GM12878 (cell line): ENCODE data around the gene LAP3. TPM values are rescaled to one million over a fixed set of nuclear protein-coding genes. Genes with fewer than 3 reads are reported as not detected.

ENCODE experiments used
- ATF7 ChIP-seq: fragments of 450-650 bp; IDR thresholded peaks from 2 replicates; pipeline ENCODE4 v1.6.1; 2016; ENCODE audit warnings: low read depth, mild to moderate bottlenecking
- BHLHE40 ChIP-seq, 2 experiments: fragments of 450-650 bp in 1 of 2; IDR thresholded peaks; 2 replicates each; pipeline ENCODE4 v1.6.1; 2011 to 2017; ENCODE audit warnings: low read depth in 2 of 2, borderline replicate concordance in 1 of 2, improper control_type of control experiment in 1 of 2, low read length in 1 of 2, mild to moderate bottlenecking in 1 of 2
- BMI1 ChIP-seq: fragments of 450-650 bp; IDR thresholded peaks from 2 replicates; pipeline ENCODE4 v1.6.1; 2016; ENCODE audit warnings: mild to moderate bottlenecking, moderate library complexity, borderline replicate concordance
- BRCA1 ChIP-seq: IDR thresholded peaks from 2 replicates; pipeline ENCODE4 v1.6.1; 2011; ENCODE audit warnings: low read depth, low read length, improper control_type of control experiment
- CHD2 ChIP-seq: IDR thresholded peaks from 2 replicates; pipeline ENCODE4 v1.6.1; 2011; ENCODE audit warnings: low read depth, low read length, improper control_type of control experiment, borderline replicate concordance
- EP300 ChIP-seq, 2 experiments: fragments of 150-350 bp in 1 of 2; IDR thresholded peaks; 2 replicates each; pipeline ENCODE4 v1.6.1; 2011 to 2012; ENCODE audit warnings: low read depth in 2 of 2, low read length in 2 of 2, borderline replicate concordance in 1 of 2, improper control_type of control experiment in 1 of 2, inconsistent platforms in 1 of 2; ENCODE audit not compliant: control insufficient read depth in 1 of 2
- ESRRA ChIP-seq: IDR thresholded peaks from 2 replicates; pipeline ENCODE4 v1.6.1; 2012; ENCODE audit warnings: mild to moderate bottlenecking, low read length, improper control_type of control experiment
- IRF4 ChIP-seq: IDR thresholded peaks from 2 replicates; pipeline ENCODE4 v1.6.1; 2011; ENCODE audit warnings: low read depth, low read length
- KAT2A ChIP-seq: conservative IDR thresholded peaks from 2 replicates; pipeline ENCODE4 v1.6.1; 2011; ENCODE audit warnings: low read depth, low read length; ENCODE audit not compliant: control insufficient read depth
- KLF5 ChIP-seq: fragments of 450-650 bp; IDR thresholded peaks from 2 replicates; pipeline ENCODE4 v1.6.1; 2014; ENCODE audit warnings: mild to moderate bottlenecking; ENCODE audit not compliant: partially characterized antibody
- MTA2 ChIP-seq: fragments of 450-650 bp; IDR thresholded peaks from 2 replicates; pipeline ENCODE4 v1.6.1; 2016; ENCODE audit warnings: low read depth, mild to moderate bottlenecking, moderate library complexity
- PAX8 ChIP-seq: fragments of 450-650 bp; IDR thresholded peaks from 2 replicates; pipeline ENCODE4 v1.6.1; 2017; ENCODE audit warnings: mild to moderate bottlenecking, moderate library complexity
- PML ChIP-seq: IDR thresholded peaks from 2 replicates; pipeline ENCODE4 v1.6.1; 2012; ENCODE audit warnings: low read length, inconsistent platforms
- SREBF1 ChIP-seq: IDR thresholded peaks from 2 replicates; pipeline ENCODE4 v1.6.1; 2012; ENCODE audit warnings: mild to moderate bottlenecking, low read length
- SUPT20H ChIP-seq: IDR thresholded peaks from 2 replicates; pipeline ENCODE4 v1.6.1; 2011; ENCODE audit warnings: low read depth, mild to moderate bottlenecking, low read length, moderate library complexity, borderline replicate concordance; ENCODE audit not compliant: control insufficient read depth
- TAF1 ChIP-seq: IDR thresholded peaks from 2 replicates; pipeline ENCODE4 v1.6.1; 2011; ENCODE audit warnings: mild to moderate bottlenecking, low read depth, low read length, borderline replicate concordance
- TBL1XR1 ChIP-seq: IDR thresholded peaks from 2 replicates; pipeline ENCODE4 v1.6.1; 2012; ENCODE audit warnings: low read depth, low read length, improper control_type of control experiment
- TCF12 ChIP-seq: IDR thresholded peaks from 2 replicates; pipeline ENCODE4 v1.6.1; 2011; ENCODE audit warnings: low read depth, mild to moderate bottlenecking, low read length
- polyA plus RNA-seq, 11 experiments: library from polyadenylated mRNA; depleted of rRNA in 4 of 11; unstranded in 6 of 11; stranded (reverse) in 5 of 11; fragments of >200 nt; fragmentation: Nextera tagmentation in 4 of 11; fragmentation: Illumina TruSeq in 1 of 11; extraction: Ambion mirVana in 4 of 11; extraction: Trizol in 1 of 11; gene quantifications; 1 replicate in 1 of 11; 2 replicates in 10 of 11; pipeline versions ENCODE4 v1.2.1 to v1.2.3, GENCODE V29; 2011 to 2016; ENCODE audit warnings: inconsistent platforms in 2 of 11, missing spikeins in 2 of 11, low read depth in 1 of 11
- total RNA-seq, 4 experiments: library from RNA; depleted of rRNA in 3 of 4; stranded (reverse); fragments of >200 nt in 3 of 4; fragmentation: Illumina TruSeq in 1 of 4; extraction: Trizol in 1 of 4; gene quantifications; 2 replicates each; pipeline versions ENCODE4 v1.2.1 to v1.2.3, GENCODE V29; 2013 to 2021
- TF ChIP-seq, protein P1 (sequence below): fragments of 450-650 bp; IDR thresholded peaks from 2 replicates; pipeline ENCODE4 v1.6.1; 2017; ENCODE audit warnings: antibody characterized with exemption, mild to moderate bottlenecking, moderate library complexity
- TF ChIP-seq, protein P2 (sequence below): IDR thresholded peaks from 2 replicates; pipeline ENCODE4 v1.6.1; 2011; ENCODE audit warnings: borderline replicate concordance, low read depth, mild to moderate bottlenecking, moderate library complexity, low read length; ENCODE audit not compliant: insufficient read depth, poor library complexity, severe bottlenecking
- TF ChIP-seq, protein P3 (sequence below): fragments of 450-650 bp; IDR thresholded peaks from 2 replicates; pipeline ENCODE4 v1.6.1; 2018; ENCODE audit warnings: borderline replicate concordance, mild to moderate bottlenecking; ENCODE audit not compliant: partially characterized antibody
- TF ChIP-seq, protein P4 (sequence below): fragments of 450-650 bp; IDR thresholded peaks from 2 replicates; pipeline ENCODE4 v1.6.1; 2014; ENCODE audit warnings: mild to moderate bottlenecking

Gene LAP3
- total and polyA plus RNA-seq, 10 of the 15 experiments (the other 5 are each of a cell fraction or from before 2014, with no cell fraction given), result 134 to 249 (median 204) TPM

DNA sequence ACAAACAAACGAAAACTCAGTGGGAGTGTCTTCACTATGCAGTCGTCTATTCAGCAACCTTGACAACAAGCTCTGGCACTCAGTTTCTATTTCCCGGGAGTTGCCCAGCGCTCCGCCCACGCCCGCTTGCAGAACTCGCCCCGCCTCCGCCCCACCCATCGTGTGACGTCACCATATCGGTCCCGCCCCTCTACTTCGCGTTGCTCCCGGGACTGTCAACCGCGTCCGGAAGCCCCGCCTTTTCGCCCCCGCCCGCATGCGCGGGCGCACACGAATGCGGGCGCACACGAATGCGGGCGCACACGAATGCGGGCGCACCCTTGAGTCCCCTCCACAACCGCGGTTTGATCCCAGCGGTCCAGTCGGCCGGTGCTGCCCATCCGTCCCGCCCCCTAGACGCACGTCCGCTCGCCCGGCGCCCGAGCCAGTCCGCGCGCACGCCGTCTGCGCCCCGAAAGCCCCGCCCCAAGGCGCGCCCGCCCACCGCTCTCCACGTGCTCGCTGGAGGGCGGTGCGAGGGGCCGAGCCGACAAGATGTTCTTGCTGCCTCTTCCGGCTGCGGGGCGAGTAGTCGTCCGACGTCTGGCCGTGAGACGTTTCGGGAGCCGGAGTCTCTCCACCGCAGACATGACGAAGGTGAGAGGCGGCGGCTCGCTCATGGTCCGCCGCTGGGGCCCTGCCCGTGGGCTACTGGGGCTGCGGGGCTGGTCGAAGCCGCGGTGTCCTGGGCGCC lies at the start of gene LAP3 (continued):
- TF ChIP-seq, protein P1, sequence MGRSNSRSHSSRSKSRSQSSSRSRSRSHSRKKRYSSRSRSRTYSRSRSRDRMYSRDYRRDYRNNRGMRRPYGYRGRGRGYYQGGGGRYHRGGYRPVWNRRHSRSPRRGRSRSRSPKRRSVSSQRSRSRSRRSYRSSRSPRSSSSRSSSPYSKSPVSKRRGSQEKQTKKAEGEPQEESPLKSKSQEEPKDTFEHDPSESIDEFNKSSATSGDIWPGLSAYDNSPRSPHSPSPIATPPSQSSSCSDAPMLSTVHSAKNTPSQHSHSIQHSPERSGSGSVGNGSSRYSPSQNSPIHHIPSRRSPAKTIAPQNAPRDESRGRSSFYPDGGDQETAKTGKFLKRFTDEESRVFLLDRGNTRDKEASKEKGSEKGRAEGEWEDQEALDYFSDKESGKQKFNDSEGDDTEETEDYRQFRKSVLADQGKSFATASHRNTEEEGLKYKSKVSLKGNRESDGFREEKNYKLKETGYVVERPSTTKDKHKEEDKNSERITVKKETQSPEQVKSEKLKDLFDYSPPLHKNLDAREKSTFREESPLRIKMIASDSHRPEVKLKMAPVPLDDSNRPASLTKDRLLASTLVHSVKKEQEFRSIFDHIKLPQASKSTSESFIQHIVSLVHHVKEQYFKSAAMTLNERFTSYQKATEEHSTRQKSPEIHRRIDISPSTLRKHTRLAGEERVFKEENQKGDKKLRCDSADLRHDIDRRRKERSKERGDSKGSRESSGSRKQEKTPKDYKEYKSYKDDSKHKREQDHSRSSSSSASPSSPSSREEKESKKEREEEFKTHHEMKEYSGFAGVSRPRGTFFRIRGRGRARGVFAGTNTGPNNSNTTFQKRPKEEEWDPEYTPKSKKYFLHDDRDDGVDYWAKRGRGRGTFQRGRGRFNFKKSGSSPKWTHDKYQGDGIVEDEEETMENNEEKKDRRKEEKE, result no peak
- no peak for TF ChIP-seq EP300 (IDR thresholded peaks at IDR 0.05; ENCODE audit: borderline replicate concordance in 1 of 2, control insufficient read depth in 1 of 2, low read depth in 2 of 2, low read length in 2 of 2)
- peak in 1 of 2 experiments; percentile 90; a peak in 2 of 4 replicates for TF ChIP-seq BHLHE40 (IDR thresholded peaks at IDR 0.05; ENCODE audit: borderline replicate concordance in 1 of 2, low read depth in 2 of 2, low read length in 1 of 2)
- TF ChIP-seq MTA2, result no peak
- TF ChIP-seq, protein P2, sequence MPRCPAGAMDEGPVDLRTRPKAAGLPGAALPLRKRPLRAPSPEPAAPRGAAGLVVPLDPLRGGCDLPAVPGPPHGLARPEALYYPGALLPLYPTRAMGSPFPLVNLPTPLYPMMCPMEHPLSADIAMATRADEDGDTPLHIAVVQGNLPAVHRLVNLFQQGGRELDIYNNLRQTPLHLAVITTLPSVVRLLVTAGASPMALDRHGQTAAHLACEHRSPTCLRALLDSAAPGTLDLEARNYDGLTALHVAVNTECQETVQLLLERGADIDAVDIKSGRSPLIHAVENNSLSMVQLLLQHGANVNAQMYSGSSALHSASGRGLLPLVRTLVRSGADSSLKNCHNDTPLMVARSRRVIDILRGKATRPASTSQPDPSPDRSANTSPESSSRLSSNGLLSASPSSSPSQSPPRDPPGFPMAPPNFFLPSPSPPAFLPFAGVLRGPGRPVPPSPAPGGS, result peak; percentile 26
- no peak for TF ChIP-seq CHD2
- no peak for TF ChIP-seq KAT2A
- no peak for TF ChIP-seq ESRRA
- TF ChIP-seq, protein P3, sequence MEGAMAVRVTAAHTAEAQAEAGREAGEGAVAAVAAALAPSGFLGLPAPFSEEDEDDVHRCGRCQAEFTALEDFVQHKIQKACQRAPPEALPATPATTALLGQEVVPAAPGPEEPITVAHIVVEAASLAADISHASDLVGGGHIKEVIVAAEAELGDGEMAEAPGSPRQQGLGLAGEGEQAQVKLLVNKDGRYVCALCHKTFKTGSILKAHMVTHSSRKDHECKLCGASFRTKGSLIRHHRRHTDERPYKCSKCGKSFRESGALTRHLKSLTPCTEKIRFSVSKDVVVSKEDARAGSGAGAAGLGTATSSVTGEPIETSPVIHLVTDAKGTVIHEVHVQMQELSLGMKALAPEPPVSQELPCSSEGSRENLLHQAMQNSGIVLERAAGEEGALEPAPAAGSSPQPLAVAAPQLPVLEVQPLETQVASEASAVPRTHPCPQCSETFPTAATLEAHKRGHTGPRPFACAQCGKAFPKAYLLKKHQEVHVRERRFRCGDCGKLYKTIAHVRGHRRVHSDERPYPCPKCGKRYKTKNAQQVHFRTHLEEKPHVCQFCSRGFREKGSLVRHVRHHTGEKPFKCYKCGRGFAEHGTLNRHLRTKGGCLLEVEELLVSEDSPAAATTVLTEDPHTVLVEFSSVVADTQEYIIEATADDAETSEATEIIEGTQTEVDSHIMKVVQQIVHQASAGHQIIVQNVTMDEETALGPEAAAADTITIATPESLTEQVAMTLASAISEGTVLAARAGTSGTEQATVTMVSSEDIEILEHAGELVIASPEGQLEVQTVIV, result no peak
- peak; percentile 50; the same call in 1 of the 2 replicates for TF ChIP-seq PML
- no peak for TF ChIP-seq PAX8
- TF ChIP-seq SUPT20H, result no peak
- TF ChIP-seq BMI1, result no peak
- peak; percentile 99 for TF ChIP-seq ATF7
- TF ChIP-seq, protein P4, sequence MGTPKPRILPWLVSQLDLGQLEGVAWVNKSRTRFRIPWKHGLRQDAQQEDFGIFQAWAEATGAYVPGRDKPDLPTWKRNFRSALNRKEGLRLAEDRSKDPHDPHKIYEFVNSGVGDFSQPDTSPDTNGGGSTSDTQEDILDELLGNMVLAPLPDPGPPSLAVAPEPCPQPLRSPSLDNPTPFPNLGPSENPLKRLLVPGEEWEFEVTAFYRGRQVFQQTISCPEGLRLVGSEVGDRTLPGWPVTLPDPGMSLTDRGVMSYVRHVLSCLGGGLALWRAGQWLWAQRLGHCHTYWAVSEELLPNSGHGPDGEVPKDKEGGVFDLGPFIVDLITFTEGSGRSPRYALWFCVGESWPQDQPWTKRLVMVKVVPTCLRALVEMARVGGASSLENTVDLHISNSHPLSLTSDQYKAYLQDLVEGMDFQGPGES, result no peak
- TF ChIP-seq KLF5, result no peak
- TF ChIP-seq TCF12, result peak; percentile 33; the same call in 1 of the 2 replicates
- TF ChIP-seq TAF1, result peak; percentile 99
- peak; percentile 49; the same call in 1 of the 2 replicates for TF ChIP-seq IRF4
- 0 out of 2 replicates have a peak, but pooled peaks have one; percentile 45 for TF ChIP-seq BRCA1
- TF ChIP-seq TBL1XR1, result no peak
- 0 out of 2 replicates have a peak, but pooled peaks have one; percentile 13 for TF ChIP-seq SREBF1
